K562 (cell line): ENCODE results near the gene USP49. TPM values are rescaled to one million over a fixed set of nuclear protein-coding genes. Genes with fewer than 3 reads are reported as not detected.

Experiments
- ATAC-seq: fragments of 200-7000 bp; cut with Tn5 transposase; 3 replicates; pipeline ENCODE4 v1.9.1; 2020; ENCODE audit warnings: moderate library complexity
- BruUV-seq: library from RNA; stranded (reverse); fragments of 400-500 nt; replicated peaks from 2 replicates; lab custom pipeline; 2021; lab: Mats Ljungman, UMichigan
- CTCF ChIA-PET: fragments of 300-600 bp; formaldehyde crosslinking; extraction: SDS; loops from one replicate; lab custom pipeline; 2021; ENCODE audit warnings: low intra/inter-chr PET ratio; lab: Yijun Ruan, JAX
- POLR2A ChIA-PET: fragments of 300-600, 350-650 bp; sonication (Branson Sonifier 250); formaldehyde crosslinking; extraction: SDS; loops from one replicate; lab custom pipeline; 2021; ENCODE audit warnings: antibody characterized with exemption, inconsistent platforms; lab: Yijun Ruan, JAX
- DNase-seq, 4 experiments: peaks; one replicate each; pipeline versions ENCODE4 v3.0.0 to v3.0.0-alpha.2; 2011 to 2018; ENCODE audit warnings: low spot score in 3 of 4, mixed read lengths in 3 of 4; ENCODE audit errors: extremely low read depth in 1 of 4
- FAIRE-seq: peaks from 2 replicates; lab custom pipeline; 2011; peaks lifted over from hg19 to GRCh38; lab: Jason Lieb, UNC
- H2AFZ ChIP-seq: 2 replicates; pipeline ENCODE4 v1.6.0; 2011; ENCODE audit warnings: low read depth, low read length, control low read depth, inconsistent platforms
- H3K27ac ChIP-seq: fragments of 200-600 bp; 3 replicates; pipeline ENCODE4 v1.8.0; 2011; ENCODE audit warnings: low read depth, mild to moderate bottlenecking, control low read depth, inconsistent platforms, low read length, moderate library complexity, mixed read lengths; ENCODE audit errors: extremely low read depth
- H3K27me3 ChIP-seq, 2 experiments: fragments of 300-600 bp in 1 of 2; 2 replicates in 1 of 2; 3 replicates in 1 of 2; pipeline versions ENCODE4 v1.6.0 to v1.8.0; 2011; ENCODE audit warnings: inconsistent platforms in 2 of 2, low read length in 2 of 2, mild to moderate bottlenecking in 1 of 2, mixed read lengths in 1 of 2, moderate library complexity in 1 of 2; ENCODE audit not compliant: control insufficient read depth in 2 of 2, insufficient read depth in 2 of 2
- H3K36me3 ChIP-seq: fragments of 300-600 bp; 3 replicates; pipeline ENCODE4 v1.8.0; 2011; ENCODE audit warnings: mild to moderate bottlenecking, low read length, inconsistent platforms; ENCODE audit not compliant: control insufficient read depth, insufficient read depth
- H3K4me1 ChIP-seq, 2 experiments: fragments of 200-600 bp in 1 of 2; replicated peaks in 1 of 2; 2 replicates in 1 of 2; 3 replicates in 1 of 2; pipeline versions ENCODE4 v1.5.1 to v1.8.0; 2011; ENCODE audit warnings: inconsistent platforms in 2 of 2, low read length in 2 of 2, mild to moderate bottlenecking in 1 of 2, mixed read lengths in 1 of 2, moderate library complexity in 1 of 2; ENCODE audit not compliant: control insufficient read depth in 2 of 2, insufficient read depth in 2 of 2
- H3K4me2 ChIP-seq: 2 replicates; pipeline ENCODE4 v1.6.1; 2011; ENCODE audit warnings: low read length, control low read depth, inconsistent platforms, mixed read lengths; ENCODE audit not compliant: insufficient read depth
- H3K4me3 ChIP-seq: fragments of 200-600 bp; sonication (generic), shearing (Covaris generic); 2 replicates; pipeline ENCODE4 v1.5.1; 2016; ENCODE audit warnings: control low read depth, inconsistent platforms
- H3K79me2 ChIP-seq: fragments of 200-600 bp; 3 replicates; pipeline ENCODE4 v1.8.0; 2011; ENCODE audit warnings: low read length, inconsistent platforms; ENCODE audit not compliant: control insufficient read depth, insufficient read depth
- H3K9ac ChIP-seq, 2 experiments: 2 replicates each; pipeline versions ENCODE4 v1.6.0 to v1.6.1; 2011; ENCODE audit warnings: low read depth in 2 of 2, low read length in 2 of 2, control low read depth in 1 of 2, inconsistent platforms in 1 of 2, mild to moderate bottlenecking in 1 of 2, mixed read lengths in 1 of 2; ENCODE audit not compliant: insufficient read depth in 1 of 2
- H3K9me1 ChIP-seq: one replicate; pipeline ENCODE4 v1.6.0; 2011; ENCODE audit warnings: inconsistent platforms, mild to moderate bottlenecking, low read length, moderate library complexity; ENCODE audit not compliant: control insufficient read depth, insufficient read depth
- H3K9me3 ChIP-seq: replicated peaks from 2 replicates; pipeline ENCODE4 v1.5.1; 2011; ENCODE audit warnings: low read depth, low read length, inconsistent platforms; ENCODE audit not compliant: control insufficient read depth, insufficient read depth
- H4K20me1 ChIP-seq: replicated peaks from 2 replicates; pipeline ENCODE4 v1.6.1; 2011; ENCODE audit warnings: low read length, inconsistent platforms, mixed read lengths; ENCODE audit not compliant: control insufficient read depth, insufficient read depth
- CHD1 ChIP-seq: fragments of 200-600 bp; sonication (generic); IDR thresholded peaks from one replicate; pipeline ENCODE4 v1.6.1; 2012; ENCODE audit warnings: mild to moderate bottlenecking, moderate library complexity, low read length, inconsistent platforms
- ERF ChIP-seq: fragments of 450-650 bp; formaldehyde crosslinking; IDR thresholded peaks from 2 replicates; pipeline ENCODE4 v1.4.0; 2020; ENCODE audit warnings: mild to moderate bottlenecking, mixed read lengths
- NEUROD1 ChIP-seq: fragments of 150-350 bp; IDR thresholded peaks from 2 replicates; pipeline ENCODE4 v1.6.1; 2014; ENCODE audit warnings: borderline replicate concordance, low read length, low read depth; ENCODE audit not compliant: partially characterized antibody
- RUNX1 ChIP-seq: sonication (generic); IDR thresholded peaks from 2 replicates; pipeline ENCODE4 v1.6.1; 2016; ENCODE audit warnings: antibody characterized with exemption, low read depth
- WGBS: fragments of 100-300 bp; shearing (Covaris generic); methylation state at CpG from one replicate; pipeline ENCODE4 v1.1.6; 2016; ENCODE audit warnings: low coverage, mixed read lengths; ENCODE audit not compliant: insufficient coverage; ENCODE audit errors: missing lambda C conversion rate; 5-methylcytosine and 5-hydroxymethylcytosine counted together
- in situ Hi-C: fragments of 300-500 bp; cut with MboI; formaldehyde crosslinking; loops from 4 replicates; pipeline ENCODE4 v1.15.0; 2018; ENCODE audit warnings: inconsistent platforms, mixed read lengths
- intact Hi-C: fragments of 100-400 bp; cut with micrococcal nuclease; formaldehyde crosslinking; loops from 2 replicates; pipeline ENCODE4 v1.14.2; 2022
- polyA plus RNA-seq, 8 experiments: library from polyadenylated mRNA; depleted of rRNA in 4 of 8; stranded (reverse) in 5 of 8; unstranded in 3 of 8; fragments of >200 nt; fragmentation: Nextera tagmentation in 2 of 8; fragmentation: Illumina TruSeq in 1 of 8; extraction: Ambion mirVana in 2 of 8; extraction: Trizol in 1 of 8; gene quantifications; 2 replicates each; pipeline versions ENCODE4 v1.2.1 to v1.2.3, GENCODE V29; 2011 to 2014; ENCODE audit warnings: inconsistent platforms in 1 of 8, missing spikeins in 1 of 8
- total RNA-seq, 7 experiments: library from RNA; depleted of rRNA in 6 of 7; stranded (reverse); fragments of >200 nt in 6 of 7; fragmentation: Illumina TruSeq in 2 of 7; extraction: Trizol in 2 of 7; gene quantifications; 2 replicates each; pipeline versions ENCODE4 v1.2.1 to v1.2.3, GENCODE V29; 2011 to 2021; ENCODE audit warnings: low replicate concordance in 1 of 7

Gene USP49
- total and polyA plus RNA-seq, 9 of the 15 experiments (the other 6 are each of a cell fraction or from before 2014, with no cell fraction given): 1.0 to 9.9 (median 6.5) TPM

GRCh38 chr6:41778895-41779294 is 116.3 kb downstream of the USP49 start:
- BruUV-seq: no TSS peak
- in situ Hi-C loops: no loop called here
- H3K4me2 ChIP-seq: peak overlapping the region; percentile 92
- no peak for DNase-seq
- H3K4me3 ChIP-seq: peak overlapping the region; percentile 69
- ChIA-PET CTCF (interaction anchor here (1.1 to 4.3 kb wide), 5 partner anchors 43 to 1098 kb away, joined by 3 to 50 read pairs (median 10); partner anchors contain the start of gene TFEB), POLR2A (interaction anchor here (0.6 to 1.0 kb wide), 5 partner anchors 15 to 273 kb away, joined by 3 to 5 read pairs (median 3); no protein-coding TSS in a partner anchor)
- H3K79me2 ChIP-seq: peaks cover 6% of the 10 kb centered on the region; the same call in 1 of the 3 replicates
- H4K20me1 ChIP-seq: no peaks in the 10 kb centered on the region; the same call in 1 of the 2 replicates
- 68% methylated on average over 6 of the region's 6 CpGs for WGBS
- no peaks in the 10 kb centered on the region for H3K9me1 ChIP-seq
- peak overlapping the region; percentile 46 to 91; a peak in 3 of 4 replicates for H3K9ac ChIP-seq
- no peaks in the 10 kb centered on the region for H3K9me3 ChIP-seq
- TF ChIP-seq RUNX1 (no peak), CHD1 (peak; percentile 7)
- H3K27ac ChIP-seq: no peak overlapping the region
- peaks cover 8 to 24% of the 10 kb centered on the region in 2 experiments for H3K4me1 ChIP-seq
- no peaks in the 10 kb centered on the region for H3K27me3 ChIP-seq
- FAIRE-seq: no peak
- peaks cover 12% of the 10 kb centered on the region; the same call in 2 of the 3 replicates for H3K36me3 ChIP-seq
- ATAC-seq: no peak
- intact Hi-C loops: loop anchor here (5.0 kb wide), 2 partner anchors 177 to 412 kb away; no protein-coding TSS in a partner anchor
- peak overlapping the region; percentile 74 for H2AFZ ChIP-seq

DNA sequence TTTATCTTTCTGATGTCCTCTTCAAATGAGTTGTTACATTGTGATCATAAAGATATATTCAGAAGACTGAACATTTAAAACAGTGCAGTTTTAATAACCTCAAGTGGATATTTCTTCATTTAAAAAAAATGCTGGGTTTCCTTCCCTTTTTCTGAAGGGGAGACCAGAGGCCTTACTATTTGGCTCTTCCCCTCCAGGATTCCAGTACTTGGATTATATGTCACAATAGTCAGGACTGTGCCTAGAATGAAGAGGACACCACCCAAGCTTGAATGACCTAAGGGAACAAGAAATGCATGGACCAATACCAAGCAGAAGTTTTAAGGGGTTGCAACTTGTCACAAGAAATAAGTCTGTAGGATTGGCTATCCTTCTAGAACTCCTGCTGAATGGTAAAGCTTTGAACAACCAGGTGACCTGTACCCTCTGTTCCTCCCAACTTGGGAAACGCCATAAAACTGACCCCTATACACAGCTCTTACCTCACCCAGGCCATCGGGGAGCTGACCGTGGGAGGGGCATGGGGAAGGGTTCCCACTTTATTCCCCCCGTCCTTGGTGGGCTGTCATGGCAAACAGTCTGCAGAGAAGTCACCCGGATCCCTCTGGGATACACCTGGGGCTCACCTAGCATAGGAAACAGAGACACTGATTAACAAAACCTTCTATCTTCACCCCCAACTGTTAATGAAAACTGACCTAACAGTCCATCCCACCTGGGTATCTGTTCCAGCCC is 117.5 kb downstream of the USP49 start:
- no peak for DNase-seq
- Histone ChIP-seq H2AFZ (no peak overlapping the region), H4K20me1 (no peaks in the 10 kb centered on the region; the same call in 1 of the 2 replicates), H3K9me1 (no peaks in the 10 kb centered on the region), H3K9me3 (no peaks in the 10 kb centered on the region), H3K4me2 (no peak overlapping the region), H3K4me3 (no peak overlapping the region), H3K27ac (no peak overlapping the region), H3K4me1 (peaks cover 8 to 24% of the 10 kb centered on the region in 2 experiments), H3K9ac (no peak overlapping the region), H3K27me3 (no peaks in the 10 kb centered on the region), H3K36me3 (peaks cover 13% of the 10 kb centered on the region; the same call in 2 of the 3 replicates), H3K79me2 (peaks cover 6% of the 10 kb centered on the region; the same call in 1 of the 3 replicates)
- ATAC-seq: no peak
- FAIRE-seq: peak; percentile 26
- in situ Hi-C loops: no loop called here
- CTCF ChIA-PET: interaction anchor here (0.6 to 4.3 kb wide), 4 partner anchors 42 to 290 kb away, joined by 3 to 50 read pairs (median 22); partner anchors contain the start of gene TFEB
- WGBS: 54% methylated on average over 5 of the region's 5 CpGs
- POLR2A ChIA-PET: interaction anchor here (1.0 kb wide), 3 partner anchors 11 to 274 kb away, joined by 3 to 5 read pairs (median 4); no protein-coding TSS in a partner anchor
- intact Hi-C loops: loop anchor here (5.0 kb wide), 2 partner anchors 175 to 410 kb away; no protein-coding TSS in a partner anchor
- no TSS peak for BruUV-seq
- TF ChIP-seq NEUROD1 (no peak), ERF (CRISPR knock-in tag) (no peak)
